Activated B cell treated with CpG ODN at 0.5 μM for 24 hours (primary cell): ENCODE results near the gene PPP6R2. TPM values are rescaled to one million over a fixed set of nuclear protein-coding genes. Genes with fewer than 3 reads are reported as not detected.

Experiments
- ATAC-seq: fragments of 200-7000 bp; cut with Tn5 transposase; one replicate; pipeline ENCODE4 v1.10.0; 2021; ENCODE audit warnings: low read depth, mild to moderate bottlenecking, moderate library complexity
- CTCF ChIA-PET: fragments of 350-600 bp; sonication (Branson Sonifier 250); formaldehyde crosslinking; loops from one replicate; lab custom pipeline; 2021; ENCODE audit warnings: antibody characterized with exemption; lab: Charles Lee
- POLR2A ChIA-PET: fragments of 350-600 bp; sonication (Branson Sonifier 250); formaldehyde crosslinking; loops from one replicate; lab custom pipeline; 2021; ENCODE audit warnings: antibody characterized with exemption; lab: Charles Lee
- DNase-seq: peaks from one replicate; pipeline ENCODE4 v3.0.0; 2022
- H3K27ac Mint-ChIP-seq: one replicate; pipeline ENCODE4 v1.8.0; 2020; ENCODE audit warnings: mixed read lengths
- H3K27me3 Mint-ChIP-seq: one replicate; pipeline ENCODE4 v1.8.0; 2021; ENCODE audit warnings: mixed read lengths
- H3K36me3 Mint-ChIP-seq: one replicate; pipeline ENCODE4 v1.8.0; 2021; ENCODE audit warnings: low read depth, mixed read lengths
- H3K4me1 Mint-ChIP-seq: one replicate; pipeline ENCODE4 v1.8.0; 2021; ENCODE audit warnings: mixed read lengths
- H3K4me3 Mint-ChIP-seq: one replicate; pipeline ENCODE4 v1.8.0; 2020; ENCODE audit warnings: mild to moderate bottlenecking, mixed read lengths
- H3K9me3 Mint-ChIP-seq: one replicate; pipeline ENCODE4 v1.8.0; 2020; ENCODE audit warnings: mixed read lengths
- CTCF ChIP-seq: fragments of 200-600 bp; IDR thresholded peaks from one replicate; pipeline ENCODE4 v1.8.0; 2022; ENCODE audit warnings: antibody characterized with exemption, mild to moderate bottlenecking
- intact Hi-C: fragments of 100-400 bp; cut with micrococcal nuclease; formaldehyde crosslinking; loops from one replicate; pipeline ENCODE4 v1.15.1; 2024
- total RNA-seq: library from RNA; stranded (reverse); gene quantifications from 2 replicates; pipeline ENCODE4 v1.2.3, GENCODE V29; 2022

The PPP6R2 gene
- total RNA-seq, 1 donor from 2014 or later: 77.3 TPM

DNA sequence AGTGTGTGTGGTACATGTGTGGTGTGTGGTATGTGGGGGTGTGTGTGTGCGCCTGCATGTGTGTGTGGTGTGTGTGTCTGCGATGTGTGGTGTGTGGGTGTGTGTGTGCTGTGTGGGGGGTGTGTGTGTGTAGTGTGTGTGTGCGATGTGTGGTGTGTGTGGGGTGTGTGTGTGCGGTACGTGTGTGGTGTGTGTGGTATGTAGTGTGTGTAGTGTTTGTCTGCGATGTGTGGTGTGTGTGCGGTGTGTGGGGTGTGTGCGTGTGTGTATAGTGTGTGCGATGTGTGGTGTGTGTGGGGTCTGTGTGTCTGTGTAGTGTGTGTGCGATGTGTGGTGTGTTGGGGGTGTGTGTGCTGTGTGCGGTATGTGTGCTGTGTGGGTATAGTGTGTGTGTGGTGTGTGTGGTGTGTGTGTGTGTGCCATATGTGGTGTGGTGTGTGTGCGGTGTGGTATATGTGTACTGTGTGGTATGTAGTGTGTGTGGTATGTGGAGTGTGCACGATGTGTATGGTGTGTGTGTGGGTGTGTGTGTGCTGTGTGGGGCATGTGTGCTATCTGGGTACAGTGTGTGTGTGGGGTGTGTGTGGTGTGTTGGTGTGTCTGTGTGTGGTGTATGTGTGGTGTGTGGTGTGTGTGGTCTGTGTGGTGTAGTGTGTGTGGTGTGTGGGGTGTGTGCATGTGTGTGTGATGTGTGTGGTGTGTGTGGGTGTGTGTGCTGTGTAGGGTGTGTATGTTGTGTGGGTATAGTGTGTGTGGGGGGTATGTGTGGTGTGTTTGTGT, 5.7 kb upstream of the PPP6R2 start:
- no peak for TF ChIP-seq CTCF
- ChIA-PET POLR2A (no interaction called here), CTCF (no interaction called here)
- Mint-ChIP-seq H3K27me3 (no peaks in the 10 kb centered on the region), H3K27ac (no peak overlapping the region), H3K4me1 (peaks cover 24% of the 10 kb centered on the region), H3K9me3 (no peaks in the 10 kb centered on the region), H3K4me3 (no peak overlapping the region), H3K36me3 (no peaks in the 10 kb centered on the region)
- DNase-seq: no peak
- intact Hi-C loops: no loop called here
- ATAC-seq: no peak

DNA sequence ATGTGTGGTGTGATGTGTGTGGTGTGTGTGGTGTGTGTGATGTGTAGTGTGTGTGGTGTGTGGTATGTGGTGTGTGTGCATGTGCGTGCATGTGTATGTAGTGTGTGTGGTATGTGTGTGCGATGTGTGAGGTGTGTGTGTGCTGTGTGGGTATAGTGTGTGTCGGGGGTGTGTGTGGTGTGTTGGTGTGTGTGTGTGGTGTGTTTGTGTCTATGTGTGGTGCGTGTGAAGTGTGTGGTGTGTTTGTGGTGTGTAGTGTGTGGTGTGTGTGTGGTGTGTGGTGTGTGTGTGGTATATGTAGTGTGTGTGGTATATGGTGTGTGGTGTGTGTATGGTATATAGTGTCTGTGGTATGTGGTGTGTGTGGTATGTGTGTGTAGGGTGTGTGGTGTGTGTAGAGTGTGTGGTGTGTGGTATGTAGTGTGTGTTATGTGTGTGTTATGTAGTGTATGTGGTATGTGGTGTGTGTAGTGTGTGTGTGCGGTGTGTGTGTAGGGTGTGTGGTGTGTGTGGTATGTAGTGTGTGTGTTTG, 5.0 kb upstream of the PPP6R2 start:
- intact Hi-C loops: no loop called here
- no peak for TF ChIP-seq CTCF
- CTCF ChIA-PET: no interaction called here
- no peak overlapping the region for H3K4me3 Mint-ChIP-seq
- POLR2A ChIA-PET: no interaction called here
- no peak for ATAC-seq
- DNase-seq: no peak
- no peaks in the 10 kb centered on the region for H3K27me3 Mint-ChIP-seq
- no peaks in the 10 kb centered on the region for H3K36me3 Mint-ChIP-seq
- no peaks in the 10 kb centered on the region for H3K9me3 Mint-ChIP-seq
- peaks cover 26% of the 10 kb centered on the region for H3K4me1 Mint-ChIP-seq
- H3K27ac Mint-ChIP-seq: no peak overlapping the region

DNA sequence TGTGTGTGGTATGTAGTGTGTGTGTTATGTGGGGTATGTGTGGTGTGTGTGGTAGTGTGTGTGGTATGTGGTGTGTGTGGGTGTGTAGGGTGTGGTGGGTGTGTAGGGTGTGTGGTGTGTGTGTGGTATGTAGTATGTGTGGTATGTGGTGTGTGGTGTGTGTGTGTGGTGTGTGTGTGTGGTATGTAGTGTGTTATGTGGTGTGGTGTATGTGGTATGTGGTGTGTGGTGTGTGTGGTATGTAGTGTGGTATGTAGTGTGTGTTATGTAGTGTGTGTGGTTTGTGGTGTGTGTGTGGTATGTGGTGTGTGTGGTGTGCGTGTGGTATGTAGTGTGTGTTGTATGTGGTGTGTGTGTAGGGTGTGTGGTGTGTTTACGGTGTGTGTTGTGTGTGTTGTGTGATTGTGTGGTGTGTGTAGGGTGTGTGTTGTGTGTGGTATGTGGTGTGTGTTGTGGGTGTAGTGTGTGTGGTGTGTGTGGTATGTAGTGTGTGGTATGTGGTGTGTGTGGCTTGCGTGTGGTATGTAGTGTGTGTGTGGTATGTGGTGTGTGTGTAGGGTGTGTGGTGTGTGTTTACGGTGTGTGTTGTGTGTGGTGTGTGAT, 4.2 kb upstream of the PPP6R2 start:
- ChIA-PET CTCF (no interaction called here), POLR2A (no interaction called here)
- DNase-seq: no peak
- Mint-ChIP-seq H3K36me3 (no peaks in the 10 kb centered on the region), H3K27ac (no peak overlapping the region), H3K27me3 (no peaks in the 10 kb centered on the region), H3K4me3 (no peak overlapping the region), H3K4me1 (peaks cover 20% of the 10 kb centered on the region), H3K9me3 (no peaks in the 10 kb centered on the region)
- intact Hi-C loops: no loop called here
- ATAC-seq: no peak
- TF ChIP-seq CTCF: no peak

- no peak for TF ChIP-seq CTCF
- no peaks in the 10 kb centered on the region for H3K36me3 Mint-ChIP-seq
- no peaks in the 10 kb centered on the region for H3K9me3 Mint-ChIP-seq
- no peak overlapping the region for H3K4me3 Mint-ChIP-seq
- intact Hi-C loops: loop anchor here (5.0 kb wide), 1 partner anchor 48 kb away; no protein-coding TSS in a partner anchor
- ATAC-seq (no peak), DNase-seq (no peak)
- CTCF ChIA-PET: interaction anchor here (2.5 to 2.7 kb wide), 5 partner anchors 12 to 99 kb away, joined by 11 to 39 read pairs (median 17); partner anchors contain the start of gene HDAC10
- no peaks in the 10 kb centered on the region for H3K27me3 Mint-ChIP-seq
- H3K4me1 Mint-ChIP-seq: peaks cover 12% of the 10 kb centered on the region
- POLR2A ChIA-PET: interaction anchor here (1.0 to 2.2 kb wide), 2 partner anchors 89 to 185 kb away, joined by 3 to 8 read pairs; partner anchors contain the start of genes HDAC10 and SCO2
- H3K27ac Mint-ChIP-seq: no peak overlapping the region
Observed at GRCh38 chr22:50339945-50340879, 2.9 kb upstream of the PPP6R2 start.
